ENCODE measurements around the gene KLRC4. TPM values are rescaled to one million over a fixed set of nuclear protein-coding genes. Genes with fewer than 3 reads are reported as not detected.

KLRC4 gene
- total and polyA plus RNA-seq, 2 donors (not counting 3 experiments of a cell fraction or from before 2014, with no cell fraction given), result not detected

DNA sequence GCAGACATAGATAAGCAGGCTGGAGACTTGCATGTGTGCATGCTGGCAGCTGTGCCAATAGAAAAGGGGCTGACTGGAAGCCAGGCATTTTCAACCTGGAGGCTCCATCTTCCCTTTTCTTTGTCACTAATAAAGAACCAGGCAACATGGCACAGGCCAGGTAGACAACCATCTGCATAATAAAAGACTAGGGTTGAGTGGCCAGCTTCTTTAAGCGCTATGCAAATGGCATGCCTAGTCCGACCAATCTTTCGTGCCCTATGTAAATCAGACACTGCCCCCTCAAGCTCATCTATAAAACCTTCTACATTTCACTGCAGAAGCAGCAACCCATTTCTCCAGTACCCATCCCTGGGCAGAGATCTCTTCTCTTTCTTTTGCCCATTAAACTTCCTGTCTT lies 48.2 kb upstream of the KLRC4 start:
- peaks cover 0 to 6% of the 10 kb centered on the region in 2 experiments for H3K27me3 ChIP-seq (ENCODE audit: control insufficient read depth in 2 of 2, insufficient read depth in 2 of 2, low read length in 2 of 2)
- H3K4me2 ChIP-seq (ENCODE audit: insufficient read depth, low read length), result no peak overlapping the region
- H3K4me3 ChIP-seq (replicated peaks in 1 of 3; ENCODE audit: insufficient read depth in 1 of 3, low read depth in 1 of 3, low read length in 3 of 3), result no peak overlapping the region
- no peaks in the 10 kb centered on the region for H4K20me1 ChIP-seq (replicated peaks; ENCODE audit: control insufficient read depth, extremely low read depth, insufficient read depth, low read length)
- H3K9me1 ChIP-seq (replicated peaks; ENCODE audit: control insufficient read depth, extremely low read depth, insufficient read depth, low read length), result no peaks in the 10 kb centered on the region
- no peaks in the 10 kb centered on the region for H3K9me3 ChIP-seq (replicated peaks; ENCODE audit: control insufficient read depth, insufficient read depth, low read length)
- ChIA-PET CTCF (interaction anchor here (0.6 kb wide), 1 partner anchor 181 kb away, joined by 3 read pairs; no protein-coding TSS in a partner anchor), POLR2A (no interaction called here)
- no peak for TF ChIP-seq POLR2A (IDR thresholded peaks at IDR 0.05; ENCODE audit: low read depth, low read length)
- TF ChIP-seq GATA2 (IDR thresholded peaks at IDR 0.05; ENCODE audit: insufficient read depth, insufficient read length, low read depth, low read length), result no peak
- no peak for TF ChIP-seq FOS (IDR thresholded peaks at IDR 0.05; ENCODE audit: borderline replicate concordance, insufficient read depth, low read length)
- H3K79me2 ChIP-seq (ENCODE audit: control insufficient read depth, insufficient read depth, low read length), result no peaks in the 10 kb centered on the region
- H3K36me3 ChIP-seq (ENCODE audit: control insufficient read depth in 2 of 2, extremely low read depth in 1 of 2, insufficient read depth in 2 of 2, low read length in 2 of 2), result no peaks in the 10 kb centered on the region
- H3K27ac ChIP-seq (ENCODE audit: insufficient read depth, low read depth, low read length), result no peak overlapping the region
- FAIRE-seq (no peak), DNase-seq (ENCODE audit: low read depth, low spot score) (no peak)
- intact Hi-C loops (cut with micrococcal nuclease), result no loop called here
- no peaks in the 10 kb centered on the region for H3K4me1 ChIP-seq (ENCODE audit: control insufficient read depth, extremely low read depth, insufficient read depth, low read length)
- no TSS peak for BruUV-seq (replicated peaks)
- H2AFZ ChIP-seq (ENCODE audit: low read depth, low read length), result no peak overlapping the region
- H3K9ac ChIP-seq (replicated peaks; ENCODE audit: extremely low read depth, insufficient read depth, low read length), result no peak overlapping the region
- dilution Hi-C loops (cut with MboI; ENCODE audit: extremely low pct_ligation_motif_present, low sequenced_read_pairs), result no loop called here

DNA sequence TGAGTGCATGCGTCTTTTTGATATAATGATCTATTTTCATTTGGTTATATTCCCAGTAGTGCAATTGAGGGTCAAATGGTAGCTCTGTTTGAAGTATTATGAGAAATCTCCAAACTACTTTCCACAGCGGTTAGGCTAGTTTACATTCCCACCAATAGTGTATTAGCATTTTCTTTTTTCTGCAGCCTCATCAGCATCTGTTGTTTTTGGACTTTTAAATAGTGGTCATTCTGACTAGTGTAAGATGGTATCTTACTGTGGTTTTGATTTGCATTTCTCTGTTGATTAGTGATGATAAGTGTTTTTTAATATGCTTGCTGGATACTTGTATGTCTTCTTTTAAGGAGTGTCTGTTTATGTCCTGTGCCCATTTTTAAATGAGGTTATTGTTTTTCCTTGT lies 47.3 kb upstream of the KLRC4 start:
- dilution Hi-C loops (cut with MboI; ENCODE audit: extremely low pct_ligation_motif_present, low sequenced_read_pairs) (no loop called here), intact Hi-C loops (cut with micrococcal nuclease) (no loop called here)
- Histone ChIP-seq H4K20me1 (replicated peaks; ENCODE audit: control insufficient read depth, extremely low read depth, insufficient read depth, low read length) (no peaks in the 10 kb centered on the region), H3K4me2 (ENCODE audit: insufficient read depth, low read length) (no peak overlapping the region), H3K4me3 (replicated peaks in 1 of 3; ENCODE audit: insufficient read depth in 1 of 3, low read depth in 1 of 3, low read length in 3 of 3) (no peak overlapping the region), H2AFZ (ENCODE audit: low read depth, low read length) (no peak overlapping the region), H3K9me1 (replicated peaks; ENCODE audit: control insufficient read depth, extremely low read depth, insufficient read depth, low read length) (no peaks in the 10 kb centered on the region), H3K27ac (ENCODE audit: insufficient read depth, low read depth, low read length) (no peak overlapping the region), H3K9me3 (replicated peaks; ENCODE audit: control insufficient read depth, insufficient read depth, low read length) (no peaks in the 10 kb centered on the region), H3K79me2 (ENCODE audit: control insufficient read depth, insufficient read depth, low read length) (no peaks in the 10 kb centered on the region), H3K9ac (replicated peaks; ENCODE audit: extremely low read depth, insufficient read depth, low read length) (no peak overlapping the region), H3K27me3 (ENCODE audit: control insufficient read depth in 2 of 2, insufficient read depth in 2 of 2, low read length in 2 of 2) (peaks cover 0 to 6% of the 10 kb centered on the region in 2 experiments), H3K36me3 (ENCODE audit: control insufficient read depth in 2 of 2, extremely low read depth in 1 of 2, insufficient read depth in 2 of 2, low read length in 2 of 2) (no peaks in the 10 kb centered on the region), H3K4me1 (ENCODE audit: control insufficient read depth, extremely low read depth, insufficient read depth, low read length) (no peaks in the 10 kb centered on the region)
- CTCF ChIA-PET, result no interaction called here
- TF ChIP-seq POLR2A (IDR thresholded peaks at IDR 0.05; ENCODE audit: low read depth, low read length), result no peak
- TF ChIP-seq, protein P1, sequence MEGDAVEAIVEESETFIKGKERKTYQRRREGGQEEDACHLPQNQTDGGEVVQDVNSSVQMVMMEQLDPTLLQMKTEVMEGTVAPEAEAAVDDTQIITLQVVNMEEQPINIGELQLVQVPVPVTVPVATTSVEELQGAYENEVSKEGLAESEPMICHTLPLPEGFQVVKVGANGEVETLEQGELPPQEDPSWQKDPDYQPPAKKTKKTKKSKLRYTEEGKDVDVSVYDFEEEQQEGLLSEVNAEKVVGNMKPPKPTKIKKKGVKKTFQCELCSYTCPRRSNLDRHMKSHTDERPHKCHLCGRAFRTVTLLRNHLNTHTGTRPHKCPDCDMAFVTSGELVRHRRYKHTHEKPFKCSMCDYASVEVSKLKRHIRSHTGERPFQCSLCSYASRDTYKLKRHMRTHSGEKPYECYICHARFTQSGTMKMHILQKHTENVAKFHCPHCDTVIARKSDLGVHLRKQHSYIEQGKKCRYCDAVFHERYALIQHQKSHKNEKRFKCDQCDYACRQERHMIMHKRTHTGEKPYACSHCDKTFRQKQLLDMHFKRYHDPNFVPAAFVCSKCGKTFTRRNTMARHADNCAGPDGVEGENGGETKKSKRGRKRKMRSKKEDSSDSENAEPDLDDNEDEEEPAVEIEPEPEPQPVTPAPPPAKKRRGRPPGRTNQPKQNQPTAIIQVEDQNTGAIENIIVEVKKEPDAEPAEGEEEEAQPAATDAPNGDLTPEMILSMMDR (IDR thresholded peaks at IDR 0.05; ENCODE audit: extremely low read depth in 1 of 2, insufficient read depth in 1 of 2, low read depth in 1 of 2, low read length in 2 of 2), result no peak
- no peak for TF ChIP-seq FOS (IDR thresholded peaks at IDR 0.05; ENCODE audit: borderline replicate concordance, insufficient read depth, low read length)
- TF ChIP-seq POLR2AphosphoS5 (IDR thresholded peaks at IDR 0.05; ENCODE audit: insufficient read depth, low read depth, low read length), result no peak
- BruUV-seq (replicated peaks), result no TSS peak
- FAIRE-seq (no peak), DNase-seq (ENCODE audit: low read depth, low spot score) (no peak)
- POLR2A ChIA-PET, result no interaction called here

Data from endothelial cell of umbilical vein (primary cell).